Measurements from ENCODE around the gene PEF1.

Gene PEF1

GRCh38 chr1:31644560-31645273 is at the start of gene PEF1:
Gene PEF1 (minus strand): TSS chr1:31644876. CDS start chr1:31644864, 12 bp downstream.
- DNase-seq, result peak; percentile 99

- DNase-seq, result no peak
Observed at GRCh38 chr1:31693231-31693630, 48.6 kb upstream of the PEF1 start.

GRCh38 chr1:31691951-31692350 is 47.3 kb upstream of the PEF1 start:
- peak; percentile 88 for DNase-seq

- DNase-seq, result no peak
Observed at GRCh38 chr1:31691446-31691845, 46.8 kb upstream of the PEF1 start.

- no peak for DNase-seq
Observed at GRCh38 chr1:31690921-31691320, 46.2 kb upstream of the PEF1 start.

GRCh38 chr1:31689854-31690253 is 45.2 kb upstream of the PEF1 start:
- DNase-seq, result peak; percentile 86

GRCh38 chr1:31689379-31689778 is 44.7 kb upstream of the PEF1 start:
- DNase-seq, result no peak

- no peak for DNase-seq
Observed at GRCh38 chr1:31688233-31688918, 43.7 kb upstream of the PEF1 start.

- no peak for DNase-seq
Observed at GRCh38 chr1:31687601-31688000, 42.9 kb upstream of the PEF1 start.

- DNase-seq, result no peak
Observed at GRCh38 chr1:31685795-31686194, 41.1 kb upstream of the PEF1 start.

GRCh38 chr1:31683997-31684396 is 39.3 kb upstream of the PEF1 start:
- no peak for DNase-seq

- no peak for DNase-seq
Observed at GRCh38 chr1:31681415-31681814, 36.7 kb upstream of the PEF1 start.

GRCh38 chr1:31679676-31680230 is 35.1 kb upstream of the PEF1 start:
- no peak for DNase-seq

GRCh38 chr1:31679091-31679490 is 34.4 kb upstream of the PEF1 start:
- DNase-seq, result no peak

GRCh38 chr1:31678681-31679080 is 34.0 kb upstream of the PEF1 start:
- DNase-seq, result no peak

- DNase-seq, result no peak
Observed at GRCh38 chr1:31677949-31678348, 33.3 kb upstream of the PEF1 start.

- no peak for DNase-seq
Observed at GRCh38 chr1:31677401-31677800, 32.7 kb upstream of the PEF1 start.

- DNase-seq, result no peak
Observed at GRCh38 chr1:31675756-31676155, 31.1 kb upstream of the PEF1 start.

- no peak for DNase-seq
Observed at GRCh38 chr1:31675161-31675560, 30.5 kb upstream of the PEF1 start.

GRCh38 chr1:31674626-31675025 is 29.9 kb upstream of the PEF1 start:
- DNase-seq, result peak; percentile 87

- DNase-seq, result no peak
Observed at GRCh38 chr1:31673433-31673832, 28.8 kb upstream of the PEF1 start.

GRCh38 chr1:31672986-31673385 is 28.3 kb upstream of the PEF1 start:
- DNase-seq, result no peak

- DNase-seq, result no peak
Observed at GRCh38 chr1:31671561-31672201, 27.0 kb upstream of the PEF1 start.

GRCh38 chr1:31671147-31671546 is 26.5 kb upstream of the PEF1 start:
- no peak for DNase-seq
